ENCODE measurements around the gene COL6A1.
"Not testable (repeated sequence)": the region's sequence is repeated elsewhere in the genome, so short reads cannot be mapped to it uniquely, and the experiment has no call there.

COL6A1 gene

DNA sequence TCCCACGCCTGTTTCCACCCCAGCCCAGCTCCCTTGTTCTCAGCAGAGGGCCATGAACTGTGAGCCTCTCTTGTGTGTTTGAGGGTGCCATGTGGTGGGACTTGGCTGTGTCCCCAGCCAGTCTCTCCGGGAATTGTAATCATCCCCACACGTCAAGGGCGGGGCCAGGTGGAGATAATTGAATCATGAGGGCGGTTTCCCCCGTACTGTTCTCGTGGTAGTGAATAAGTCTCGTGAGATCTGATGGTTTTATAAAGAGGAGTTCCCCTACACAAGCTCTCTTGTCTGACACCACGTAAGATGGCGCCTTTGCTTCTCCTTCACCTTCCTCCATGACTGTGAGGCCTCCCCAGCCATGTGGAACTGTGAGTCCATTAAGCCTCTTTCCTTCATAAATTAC is 59.1 kb downstream of the COL6A1 start:
- H3K4me2 ChIP-seq (ENCODE audit: insufficient read depth, low read length) = no peak overlapping the region
- no peaks in the 10 kb centered on the region for H4K20me1 ChIP-seq (ENCODE audit: insufficient read depth, low read length)
- DNase-seq = no peak
- no peak for TF ChIP-seq EZH2 (IDR thresholded peaks at IDR 0.05; ENCODE audit: borderline replicate concordance, low read depth, low read length, severe bottlenecking)
- TF ChIP-seq, protein P1, sequence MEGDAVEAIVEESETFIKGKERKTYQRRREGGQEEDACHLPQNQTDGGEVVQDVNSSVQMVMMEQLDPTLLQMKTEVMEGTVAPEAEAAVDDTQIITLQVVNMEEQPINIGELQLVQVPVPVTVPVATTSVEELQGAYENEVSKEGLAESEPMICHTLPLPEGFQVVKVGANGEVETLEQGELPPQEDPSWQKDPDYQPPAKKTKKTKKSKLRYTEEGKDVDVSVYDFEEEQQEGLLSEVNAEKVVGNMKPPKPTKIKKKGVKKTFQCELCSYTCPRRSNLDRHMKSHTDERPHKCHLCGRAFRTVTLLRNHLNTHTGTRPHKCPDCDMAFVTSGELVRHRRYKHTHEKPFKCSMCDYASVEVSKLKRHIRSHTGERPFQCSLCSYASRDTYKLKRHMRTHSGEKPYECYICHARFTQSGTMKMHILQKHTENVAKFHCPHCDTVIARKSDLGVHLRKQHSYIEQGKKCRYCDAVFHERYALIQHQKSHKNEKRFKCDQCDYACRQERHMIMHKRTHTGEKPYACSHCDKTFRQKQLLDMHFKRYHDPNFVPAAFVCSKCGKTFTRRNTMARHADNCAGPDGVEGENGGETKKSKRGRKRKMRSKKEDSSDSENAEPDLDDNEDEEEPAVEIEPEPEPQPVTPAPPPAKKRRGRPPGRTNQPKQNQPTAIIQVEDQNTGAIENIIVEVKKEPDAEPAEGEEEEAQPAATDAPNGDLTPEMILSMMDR (IDR thresholded peaks at IDR 0.05; ENCODE audit: borderline replicate concordance, extremely low read depth, low read length, poor library complexity, severe bottlenecking) = no peak
- no peak overlapping the region for H3K27ac ChIP-seq (ENCODE audit: low read length)
- H3K9me3 ChIP-seq (ENCODE audit: insufficient read depth, low read length, severe bottlenecking) = no peaks in the 10 kb centered on the region
- H2AFZ ChIP-seq (ENCODE audit: low read depth, low read length) = no peak overlapping the region
- no peaks in the 10 kb centered on the region for H3K36me3 ChIP-seq (ENCODE audit: insufficient read depth, low read length)
- H3K79me2 ChIP-seq (ENCODE audit: insufficient read depth, low read length) = no peaks in the 10 kb centered on the region
- ATAC-seq (ENCODE audit: insufficient read depth, low read depth) = no peak
- no peak overlapping the region for H3K9ac ChIP-seq (ENCODE audit: low read depth, low read length)
- no peak overlapping the region for H3K4me3 ChIP-seq (ENCODE audit: low read depth in 1 of 2, low read length in 2 of 2)
- H3K27me3 ChIP-seq (ENCODE audit: insufficient read depth, low read length, poor library complexity) = no peaks in the 10 kb centered on the region
- no peaks in the 10 kb centered on the region for H3K4me1 ChIP-seq (ENCODE audit: insufficient read depth, low read length)

GRCh38 chr21:46041183-46041582 is 59.6 kb downstream of the COL6A1 start:
- Histone ChIP-seq H2AFZ (ENCODE audit: low read depth, low read length) (no peak overlapping the region), H3K4me1 (ENCODE audit: insufficient read depth, low read length) (no peaks in the 10 kb centered on the region), H3K4me2 (ENCODE audit: insufficient read depth, low read length) (no peak overlapping the region), H3K36me3 (ENCODE audit: insufficient read depth, low read length) (no peaks in the 10 kb centered on the region), H4K20me1 (ENCODE audit: insufficient read depth, low read length) (no peaks in the 10 kb centered on the region), H3K4me3 (ENCODE audit: low read depth in 1 of 2, low read length in 2 of 2) (no peak overlapping the region), H3K9me3 (ENCODE audit: insufficient read depth, low read length, severe bottlenecking) (no peaks in the 10 kb centered on the region), H3K27me3 (ENCODE audit: insufficient read depth, low read length, poor library complexity) (no peaks in the 10 kb centered on the region), H3K27ac (ENCODE audit: low read length) (no peak overlapping the region), H3K9ac (ENCODE audit: low read depth, low read length) (no peak overlapping the region), H3K79me2 (ENCODE audit: insufficient read depth, low read length) (no peaks in the 10 kb centered on the region)
- ATAC-seq (ENCODE audit: insufficient read depth, low read depth) (no peak), DNase-seq (no peak)
- TF ChIP-seq EZH2 (IDR thresholded peaks at IDR 0.05; ENCODE audit: borderline replicate concordance, low read depth, low read length, severe bottlenecking) = no peak
- TF ChIP-seq, protein P1 (IDR thresholded peaks at IDR 0.05; ENCODE audit: borderline replicate concordance, extremely low read depth, low read length, poor library complexity, severe bottlenecking) = no peak

DNA sequence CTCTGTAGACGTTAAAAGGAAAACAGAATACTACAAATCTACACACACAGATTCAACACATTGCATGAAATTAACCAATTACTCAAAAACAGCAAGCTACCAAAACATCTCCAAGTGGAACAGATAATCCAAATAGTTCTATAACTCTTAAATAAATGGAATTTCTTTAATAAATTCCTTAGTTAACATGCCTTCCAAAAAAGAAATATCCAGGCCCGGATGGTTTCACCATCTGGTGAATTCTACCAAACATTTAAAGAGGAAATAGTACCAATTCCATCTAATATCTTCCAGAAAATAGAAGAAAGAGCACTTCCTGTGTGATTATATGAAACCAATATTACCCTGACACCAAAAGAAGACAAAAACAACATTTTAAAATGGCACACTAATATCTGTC is 63.6 kb downstream of the COL6A1 start:
- Histone ChIP-seq H3K4me2 (ENCODE audit: insufficient read depth, low read length) (no peak overlapping the region), H4K20me1 (ENCODE audit: insufficient read depth, low read length) (no peaks in the 10 kb centered on the region), H3K4me1 (ENCODE audit: insufficient read depth, low read length) (no peaks in the 10 kb centered on the region), H3K27ac (ENCODE audit: low read length) (no peak overlapping the region), H2AFZ (ENCODE audit: low read depth, low read length) (no peak overlapping the region), H3K9me3 (ENCODE audit: insufficient read depth, low read length, severe bottlenecking) (no peaks in the 10 kb centered on the region), H3K9ac (ENCODE audit: low read depth, low read length) (no peak overlapping the region), H3K79me2 (ENCODE audit: insufficient read depth, low read length) (no peaks in the 10 kb centered on the region), H3K4me3 (ENCODE audit: low read depth in 1 of 2, low read length in 2 of 2) (no peak overlapping the region), H3K36me3 (ENCODE audit: insufficient read depth, low read length) (no peaks in the 10 kb centered on the region), H3K27me3 (ENCODE audit: insufficient read depth, low read length, poor library complexity) (no peaks in the 10 kb centered on the region)
- DNase-seq (no peak), ATAC-seq (ENCODE audit: insufficient read depth, low read depth) (no peak)
- TF ChIP-seq, protein P1 (IDR thresholded peaks at IDR 0.05; ENCODE audit: borderline replicate concordance, extremely low read depth, low read length, poor library complexity, severe bottlenecking) = no peak
- TF ChIP-seq EZH2 (IDR thresholded peaks at IDR 0.05; ENCODE audit: borderline replicate concordance, low read depth, low read length, severe bottlenecking) = no peak

- H3K4me2 ChIP-seq (ENCODE audit: insufficient read depth, low read length) = no peak overlapping the region
These were observed 64.9 kb downstream of the COL6A1 start for GRCh38 chr21:46046471-46046870.

GRCh38 chr21:46046906-46047305 is 65.3 kb downstream of the COL6A1 start:
- ATAC-seq (ENCODE audit: insufficient read depth, low read depth); H2AFZ ChIP-seq (ENCODE audit: low read depth, low read length); H3K4me1 ChIP-seq (ENCODE audit: insufficient read depth, low read length); DNase-seq; H3K9ac ChIP-seq (ENCODE audit: low read depth, low read length); H3K9me3 ChIP-seq (ENCODE audit: insufficient read depth, low read length, severe bottlenecking); H3K36me3 ChIP-seq (ENCODE audit: insufficient read depth, low read length); H4K20me1 ChIP-seq (ENCODE audit: insufficient read depth, low read length); H3K79me2 ChIP-seq (ENCODE audit: insufficient read depth, low read length); H3K4me3 ChIP-seq (ENCODE audit: low read depth in 1 of 2, low read length in 2 of 2); H3K27me3 ChIP-seq (ENCODE audit: insufficient read depth, low read length, poor library complexity); H3K27ac ChIP-seq (ENCODE audit: low read length); H3K4me2 ChIP-seq (ENCODE audit: insufficient read depth, low read length): not testable (repeated sequence)

More at GRCh38 chr21:46046471-46046870, 64.9 kb downstream of the COL6A1 start:
- no peak overlapping the region for H3K27ac ChIP-seq (ENCODE audit: low read length)
- no peak for DNase-seq
- no peaks in the 10 kb centered on the region for H3K36me3 ChIP-seq (ENCODE audit: insufficient read depth, low read length)
- no peaks in the 10 kb centered on the region for H3K27me3 ChIP-seq (ENCODE audit: insufficient read depth, low read length, poor library complexity)
- H3K9ac ChIP-seq (ENCODE audit: low read depth, low read length) = no peak overlapping the region
- ATAC-seq (ENCODE audit: insufficient read depth, low read depth) = no peak
- H3K79me2 ChIP-seq (ENCODE audit: insufficient read depth, low read length) = no peaks in the 10 kb centered on the region
- TF ChIP-seq, protein P1 (IDR thresholded peaks at IDR 0.05; ENCODE audit: borderline replicate concordance, extremely low read depth, low read length, poor library complexity, severe bottlenecking) = no peak
- TF ChIP-seq EZH2 (IDR thresholded peaks at IDR 0.05; ENCODE audit: borderline replicate concordance, low read depth, low read length, severe bottlenecking) = no peak
- H4K20me1 ChIP-seq (ENCODE audit: insufficient read depth, low read length) = no peaks in the 10 kb centered on the region
- H3K4me3 ChIP-seq (ENCODE audit: low read depth in 1 of 2, low read length in 2 of 2) = no peak overlapping the region
- no peaks in the 10 kb centered on the region for H3K9me3 ChIP-seq (ENCODE audit: insufficient read depth, low read length, severe bottlenecking)
- no peak overlapping the region for H2AFZ ChIP-seq (ENCODE audit: low read depth, low read length)
- no peaks in the 10 kb centered on the region for H3K4me1 ChIP-seq (ENCODE audit: insufficient read depth, low read length)
